ENCODE data around the gene AMPH.
"Not testable (repeated sequence)": the region's sequence is repeated elsewhere in the genome, so short reads cannot be mapped to it uniquely, and the experiment has no call there.

The AMPH gene

GRCh38 chr7:38461887-38462286 is 169.3 kb downstream of the AMPH start:
- DNase-seq, result no peak

GRCh38 chr7:38453826-38454225 is 177.3 kb downstream of the AMPH start:
- DNase-seq, result no peak

- no peak for DNase-seq
Observed at GRCh38 chr7:38453168-38453567, 178.0 kb downstream of the AMPH start.

- no peak for DNase-seq
Observed at GRCh38 chr7:38452681-38453108, 178.5 kb downstream of the AMPH start.

GRCh38 chr7:38451840-38452239 is 179.3 kb downstream of the AMPH start:
- no peak for DNase-seq

- no peak for DNase-seq
Observed at GRCh38 chr7:38448584-38449234, 182.5 kb downstream of the AMPH start.

- no peak for DNase-seq
Observed at GRCh38 chr7:38448054-38448453, 183.1 kb downstream of the AMPH start.

- no peak for DNase-seq
Observed at GRCh38 chr7:38438970-38439369, 192.2 kb downstream of the AMPH start.

GRCh38 chr7:38432671-38433070 is 198.5 kb downstream of the AMPH start:
- no peak for DNase-seq

- no peak for DNase-seq
Observed at GRCh38 chr7:38432080-38432479, 199.1 kb downstream of the AMPH start.

GRCh38 chr7:38429057-38429456 is 202.1 kb downstream of the AMPH start:
- DNase-seq, result no peak

- DNase-seq, result no peak
Observed at GRCh38 chr7:38428041-38428440, 203.1 kb downstream of the AMPH start.

GRCh38 chr7:38427279-38427955 is 203.8 kb downstream of the AMPH start:
- DNase-seq, result no peak

GRCh38 chr7:38425509-38425908 is 205.7 kb downstream of the AMPH start:
- DNase-seq, result no peak

GRCh38 chr7:38424750-38425463 is 206.3 kb downstream of the AMPH start:
- no peak for DNase-seq

- peak; percentile 74 for DNase-seq
Observed at GRCh38 chr7:38413784-38414183, 217.4 kb downstream of the AMPH start.

GRCh38 chr7:38411404-38411803 is 219.8 kb downstream of the AMPH start:
- DNase-seq, result no peak

- DNase-seq, result no peak
Observed at GRCh38 chr7:38410056-38410455, 221.1 kb downstream of the AMPH start.

- DNase-seq, result no peak
Observed at GRCh38 chr7:38409531-38409930, 221.6 kb downstream of the AMPH start.

- peak; percentile 9 for DNase-seq
Observed at GRCh38 chr7:38398725-38399321, 232.3 kb downstream of the AMPH start.

GRCh38 chr7:38396852-38397251 is 234.3 kb downstream of the AMPH start:
- no peak for DNase-seq

GRCh38 chr7:38395921-38396552 is 235.1 kb downstream of the AMPH start:
- DNase-seq, result not testable (repeated sequence)

GRCh38 chr7:38394660-38395059 is 236.5 kb downstream of the AMPH start:
- no peak for DNase-seq
